Midbrain (tissue), 1 donor: ENCODE measurements around the gene TNFRSF19.

Experiments used
- DNase-seq: peaks from one replicate; lab custom pipeline; 2025; lab: John Stamatoyannopoulos, UW

TNFRSF19 gene

DNA sequence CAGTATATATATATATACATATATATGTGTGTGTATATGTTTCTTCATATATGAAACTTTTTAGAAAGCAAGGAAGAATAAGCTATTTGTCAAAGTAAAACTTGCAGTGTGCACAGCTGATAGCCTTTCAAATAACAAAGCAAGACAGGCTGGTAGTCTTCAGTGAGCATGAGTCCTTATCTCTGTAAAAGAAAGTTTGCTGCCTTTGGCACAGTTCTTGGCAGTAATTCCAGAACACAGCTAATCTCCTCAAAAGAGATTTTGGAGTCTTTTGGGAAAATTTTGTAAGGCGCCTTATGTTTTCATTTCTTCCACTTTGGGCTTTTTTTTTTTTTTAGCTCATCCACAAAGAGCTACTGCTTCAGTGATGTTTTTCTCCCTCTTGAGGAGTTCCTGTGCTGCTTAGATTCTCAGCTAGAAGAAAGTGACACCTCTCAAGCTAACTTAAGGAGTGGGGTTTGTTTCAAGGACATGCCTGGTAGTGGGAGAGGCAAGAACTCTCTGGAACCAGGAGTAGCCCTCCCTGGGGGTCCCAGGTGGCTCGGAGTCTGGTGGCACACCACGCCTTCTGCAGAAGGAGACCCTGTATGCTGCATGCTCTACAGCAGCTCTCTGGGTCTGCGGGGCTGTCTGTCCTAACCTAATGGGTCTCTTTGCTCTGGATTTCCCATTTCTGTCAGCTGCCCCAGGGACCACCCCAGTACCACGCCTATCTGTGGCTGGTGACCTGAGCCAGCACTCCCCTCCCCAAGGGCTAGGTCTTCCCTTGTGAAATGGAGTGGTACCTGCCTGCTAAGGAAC is 58.8 kb downstream of the TNFRSF19 start:
- no peak for DNase-seq

- no peak for DNase-seq
Measured at GRCh38 chr13:23629566-23630272, 59.5 kb downstream of the TNFRSF19 start.

GRCh38 chr13:23630349-23631093 is 60.3 kb downstream of the TNFRSF19 start:
- DNase-seq: no peak

GRCh38 chr13:23631311-23632047 is 61.3 kb downstream of the TNFRSF19 start:
- no peak for DNase-seq

DNA sequence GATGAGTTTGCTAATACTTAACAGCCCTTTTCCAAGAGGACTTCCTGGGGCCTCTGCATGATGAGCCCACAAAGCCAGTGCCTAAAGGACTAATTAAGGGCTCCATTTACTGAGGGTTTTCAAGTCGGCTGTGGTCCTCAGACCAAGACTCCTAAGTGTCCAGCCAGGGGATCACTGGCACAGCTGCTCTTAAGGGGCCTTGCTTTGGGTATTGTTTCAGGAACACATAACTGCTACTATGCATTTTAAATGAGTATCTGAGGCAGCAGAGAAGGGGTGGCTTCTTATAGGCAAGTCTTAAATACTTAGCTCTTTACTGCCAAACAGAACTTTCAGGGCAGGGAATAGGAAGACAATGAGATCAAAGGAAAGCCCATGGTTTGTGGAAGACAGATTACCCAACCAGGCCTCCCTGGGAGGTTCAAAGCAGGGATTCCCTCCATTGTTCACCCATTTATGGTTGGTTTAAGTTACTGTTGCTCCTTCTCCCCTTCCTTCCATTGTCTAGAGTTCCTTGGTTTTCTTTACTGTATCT is 61.9 kb downstream of the TNFRSF19 start:
- no peak for DNase-seq

DNA sequence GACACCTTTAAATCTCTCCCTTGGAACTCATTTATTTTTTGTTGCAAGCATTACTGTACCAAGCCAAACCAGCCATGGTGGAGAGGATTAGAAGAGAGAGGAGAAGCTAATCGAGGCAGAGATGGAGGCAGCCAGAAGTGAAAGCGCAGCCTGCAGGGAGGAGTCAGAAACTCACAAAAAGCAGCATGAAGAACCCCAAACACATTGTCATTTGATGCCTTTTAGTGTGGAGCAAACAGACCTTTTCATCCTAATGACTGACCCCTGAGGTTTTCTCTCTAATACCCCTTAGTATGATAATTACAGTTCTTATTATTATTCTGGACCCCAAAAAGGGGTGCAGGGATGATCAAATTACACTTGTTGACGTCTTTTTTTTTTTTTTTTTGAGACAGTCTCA is 62.5 kb downstream of the TNFRSF19 start:
- no peak for DNase-seq

GRCh38 chr13:23634897-23635296 is 64.7 kb downstream of the TNFRSF19 start:
- DNase-seq: no peak

DNA sequence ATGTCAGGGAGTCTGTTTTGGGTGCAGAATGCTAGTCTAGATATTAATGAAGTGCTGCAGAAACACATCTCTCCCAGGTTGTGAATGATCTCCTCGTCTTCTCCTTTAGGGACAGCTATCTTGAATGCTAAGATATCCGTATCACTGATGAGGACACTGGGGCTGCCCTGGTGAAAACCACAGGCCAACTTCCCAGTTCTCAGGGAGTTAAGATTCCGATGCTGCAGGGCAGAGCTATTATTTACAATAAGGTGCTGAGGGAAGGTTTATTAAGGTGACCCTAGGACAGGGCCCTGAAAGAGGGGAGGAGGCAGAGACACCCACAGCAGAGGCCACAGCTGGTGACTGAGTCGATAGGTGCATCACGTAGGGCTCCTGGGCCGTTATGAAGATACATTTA is 66.1 kb downstream of the TNFRSF19 start:
- DNase-seq: no peak

- DNase-seq: no peak
Measured at GRCh38 chr13:23637829-23638228, 67.6 kb downstream of the TNFRSF19 start.

DNA sequence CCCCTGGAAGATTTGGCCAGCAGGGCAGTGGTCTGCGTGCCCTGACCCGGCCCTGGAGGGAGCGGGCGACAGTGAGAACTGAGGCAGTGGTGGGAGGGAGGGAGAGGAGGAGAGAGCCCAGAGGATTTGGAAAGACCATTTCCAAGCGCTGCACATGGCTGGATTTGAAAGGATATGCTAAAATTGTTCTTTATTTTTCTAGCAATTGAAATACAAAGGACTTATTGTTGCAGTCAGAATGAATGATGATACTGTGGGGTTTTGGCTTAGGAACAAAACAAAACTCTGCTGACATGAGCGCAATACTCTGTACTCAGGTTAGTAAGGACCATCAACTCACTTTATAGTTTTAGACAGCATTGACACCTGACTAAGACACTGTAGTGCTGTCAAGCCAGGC is 69.5 kb downstream of the TNFRSF19 start:
- peak; percentile 51 for DNase-seq

DNA sequence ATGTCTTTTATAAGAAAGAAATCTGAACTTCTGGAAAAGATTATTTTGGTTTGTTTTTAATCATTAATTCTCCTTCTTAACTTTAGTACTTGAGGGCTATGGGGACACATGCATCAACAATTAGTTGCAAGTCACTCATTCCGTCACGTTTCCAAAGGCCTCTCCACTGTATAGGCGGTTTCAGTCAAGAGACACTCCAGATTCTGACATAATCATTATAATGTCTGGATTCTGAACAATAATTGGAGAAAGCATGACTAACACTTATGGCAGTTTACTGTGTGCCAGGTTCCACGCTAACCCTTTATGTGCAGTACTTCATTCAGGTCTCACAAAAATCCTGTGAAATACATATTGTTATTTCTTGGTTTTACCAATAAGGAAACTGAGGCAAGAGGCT is 71.9 kb downstream of the TNFRSF19 start:
- DNase-seq: no peak

DNA sequence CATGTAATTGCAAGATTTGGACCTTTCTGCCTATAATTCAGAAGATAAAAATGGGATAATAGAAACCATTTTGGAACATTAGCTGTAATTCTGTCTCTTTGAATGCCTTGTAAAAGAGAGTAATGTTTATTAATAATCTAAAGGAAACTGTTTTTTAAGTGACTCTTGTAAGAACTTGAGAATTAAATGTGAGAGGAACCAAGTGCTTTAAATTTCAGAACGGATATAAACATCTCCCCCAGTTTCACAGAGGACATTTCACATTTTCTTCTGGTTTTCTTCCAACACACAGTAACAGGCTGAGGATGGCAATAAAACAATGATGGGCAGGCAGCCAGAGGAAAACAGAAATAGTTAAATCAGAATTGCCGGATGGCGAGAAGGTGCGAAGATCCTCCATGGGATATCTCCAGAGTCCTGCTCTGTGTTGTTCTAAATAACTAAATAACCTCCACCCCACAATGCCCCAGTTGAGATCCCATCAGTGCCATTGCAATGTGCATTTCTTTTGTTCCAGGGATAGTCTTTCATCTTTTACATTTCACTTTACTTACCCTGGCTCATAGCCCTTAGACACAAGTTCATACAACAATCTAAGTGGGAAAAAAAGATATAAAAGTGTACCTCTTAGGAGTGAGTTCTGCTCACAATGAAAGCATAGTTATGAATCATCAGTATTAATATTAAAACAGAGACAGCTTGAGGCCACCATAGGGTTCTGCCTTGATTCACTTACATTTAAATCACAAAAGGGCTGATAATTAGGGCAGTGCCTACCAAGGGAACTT is 73.3 kb downstream of the TNFRSF19 start:
- peak; percentile 2 for DNase-seq

GRCh38 chr13:23644126-23644419 is 73.9 kb downstream of the TNFRSF19 start:
- DNase-seq: no peak

DNA sequence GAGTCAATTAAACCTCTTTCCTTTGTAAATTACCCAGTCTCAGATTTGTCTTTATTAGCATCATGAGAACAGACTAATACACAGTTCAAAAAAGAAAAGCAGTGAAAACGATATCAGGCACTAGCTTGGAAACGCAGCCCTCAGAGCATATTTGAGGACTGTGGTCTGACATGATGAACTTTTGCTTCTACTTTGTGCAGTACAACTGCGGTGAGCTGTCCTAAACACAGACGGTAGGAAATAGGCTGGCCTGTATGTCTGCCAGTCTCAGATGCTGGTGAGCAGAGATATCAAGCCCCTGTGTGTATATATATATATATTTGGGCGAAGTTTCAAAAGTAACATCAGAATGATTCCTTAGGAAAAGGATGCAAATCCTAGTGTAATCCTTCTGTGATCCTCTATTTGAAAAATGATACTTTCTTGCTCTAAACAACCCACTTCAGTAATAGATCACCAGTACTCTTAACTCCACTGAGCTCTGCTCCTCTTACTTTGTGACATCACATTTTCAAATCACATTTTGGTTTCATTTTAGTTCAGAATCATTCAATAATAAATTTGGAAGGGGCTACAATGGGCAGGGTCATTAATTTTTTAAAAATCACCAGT is 74.4 kb downstream of the TNFRSF19 start:
- no peak for DNase-seq

GRCh38 chr13:23645851-23646250 is 75.6 kb downstream of the TNFRSF19 start:
- DNase-seq: no peak

DNA sequence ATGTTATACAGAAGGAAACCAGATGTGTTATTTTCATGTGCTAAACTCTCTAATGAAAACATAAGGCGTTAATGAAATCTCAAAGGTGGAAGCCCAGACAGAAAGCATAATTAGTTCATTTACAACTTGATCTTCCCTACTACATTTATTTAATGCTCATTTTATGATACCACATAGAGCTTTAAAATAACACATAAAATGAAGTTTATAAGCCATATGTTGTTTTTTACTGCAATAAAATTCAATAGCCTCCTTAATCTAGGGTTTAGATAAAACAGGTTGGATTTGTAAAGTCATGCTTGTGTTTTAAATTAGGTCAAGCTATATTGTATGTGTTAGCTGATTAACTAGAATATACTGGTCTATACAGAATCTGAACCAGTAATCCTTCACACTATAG is 81.2 kb downstream of the TNFRSF19 start:
- DNase-seq: no peak

GRCh38 chr13:23651887-23652286 is 81.7 kb downstream of the TNFRSF19 start:
- no peak for DNase-seq

DNA sequence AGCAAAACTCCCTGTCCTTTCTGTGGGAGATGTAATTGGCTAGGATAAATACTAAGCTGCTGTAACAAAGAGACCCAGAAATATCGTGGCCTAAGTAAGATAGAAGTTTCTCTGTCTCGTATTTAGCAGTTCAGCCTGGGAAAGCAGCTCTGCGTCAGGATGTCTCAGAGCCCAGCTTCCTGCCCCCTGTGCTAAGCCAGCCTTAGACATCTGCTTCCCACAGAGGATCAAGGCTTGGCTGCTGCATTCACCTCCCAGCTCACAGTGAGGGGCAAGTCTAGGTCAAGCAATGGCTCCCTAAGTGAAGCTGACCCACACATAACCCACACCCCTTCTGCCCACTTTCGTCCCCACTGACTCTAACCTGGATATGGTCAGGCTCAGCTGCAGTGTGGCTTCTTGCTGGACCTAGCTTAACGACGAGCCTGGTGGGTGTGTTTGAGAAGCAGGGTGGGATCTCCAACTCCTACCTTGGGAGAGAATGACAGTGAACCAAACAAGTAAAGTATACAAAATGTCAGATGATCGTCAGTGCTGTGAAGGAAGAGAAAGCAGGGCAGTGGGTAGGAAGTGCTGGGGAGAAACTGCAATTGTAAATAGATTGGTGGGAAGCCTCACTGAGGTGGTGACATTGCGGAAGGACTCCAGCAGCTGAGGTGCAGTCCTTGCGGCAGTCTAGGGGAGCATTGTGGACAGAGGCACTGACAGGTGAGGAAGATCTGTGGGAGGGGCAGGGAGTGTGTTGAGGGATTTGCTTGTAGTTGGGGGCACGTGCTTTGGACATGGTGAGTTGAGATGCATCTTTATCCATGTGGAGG is 82.9 kb downstream of the TNFRSF19 start:
- DNase-seq: no peak

DNA sequence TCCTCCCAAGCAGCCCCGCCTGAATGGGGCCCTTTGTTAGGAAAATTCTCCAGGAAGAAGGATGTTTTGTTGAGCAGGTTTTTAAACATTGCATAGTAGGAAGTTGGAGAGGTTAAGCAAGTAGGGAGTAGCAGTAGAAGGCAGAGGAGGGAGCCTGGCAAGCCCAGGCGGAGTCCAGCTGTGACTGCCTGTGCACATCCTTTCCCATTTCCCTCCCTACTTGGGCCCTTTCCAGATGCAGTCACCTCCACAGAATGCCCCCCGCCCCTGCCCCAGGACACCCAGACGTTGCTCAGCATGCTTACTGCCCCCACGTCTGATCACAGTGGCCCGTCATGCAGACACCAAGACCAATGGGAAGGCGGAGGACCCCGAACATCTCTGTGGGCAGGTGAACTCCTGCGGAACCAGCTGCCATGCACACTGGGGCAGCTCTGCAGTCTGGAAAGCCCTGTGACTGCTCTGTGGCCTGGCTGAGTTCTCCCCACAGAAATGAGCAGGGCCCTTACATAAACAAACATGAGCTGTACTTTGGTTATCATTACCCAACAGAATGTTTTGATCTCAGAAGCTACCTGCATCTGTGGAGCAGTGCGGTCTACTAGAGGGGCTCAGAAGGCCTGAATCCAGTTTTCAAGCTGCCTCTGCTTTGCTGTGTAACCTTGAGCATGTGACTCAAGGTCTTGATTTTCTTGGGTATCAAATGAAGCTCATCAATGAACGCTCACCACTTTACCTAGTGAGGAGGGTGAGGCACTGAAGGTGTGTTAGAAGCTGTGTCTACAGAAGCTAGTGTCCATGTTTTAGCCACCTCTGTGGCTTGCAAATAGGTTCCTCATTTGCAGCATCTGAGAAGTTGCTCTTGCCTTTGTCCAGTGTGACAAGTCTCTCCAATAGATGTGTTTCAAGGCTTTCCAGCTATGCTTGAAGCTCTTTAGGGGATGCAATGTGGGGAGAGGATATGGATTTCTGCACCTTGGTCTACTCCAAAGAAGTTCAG is 84.2 kb downstream of the TNFRSF19 start:
- no peak for DNase-seq
